CD4-positive, alpha-beta T cell treated with Interleukin-15 for 1 hour (primary cell): ENCODE measurements around the gene PPP4R1.

Source experiments
- DNase-seq: peaks from one replicate; pipeline ENCODE4 v3.0.0-alpha.2; 2020

Gene PPP4R1

DNA sequence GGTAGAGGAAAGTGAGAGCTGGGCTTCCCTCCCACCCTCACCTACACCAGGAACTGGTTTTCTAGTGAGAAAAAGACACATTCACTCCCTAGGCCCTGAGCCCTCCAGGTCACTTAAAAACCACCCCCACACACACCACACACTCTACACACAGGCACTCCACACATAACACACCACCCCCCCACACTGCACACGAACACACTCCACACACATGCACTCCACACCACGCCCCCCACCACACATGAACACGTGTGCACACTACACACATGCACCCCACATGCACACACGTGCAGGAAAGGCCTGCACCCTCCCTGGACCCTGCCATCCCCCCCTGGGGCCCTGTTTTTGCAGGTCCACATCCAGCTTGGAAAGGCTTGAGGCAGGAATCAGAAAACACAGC lies 71.4 kb downstream of the PPP4R1 start:
- DNase-seq = no peak

DNA sequence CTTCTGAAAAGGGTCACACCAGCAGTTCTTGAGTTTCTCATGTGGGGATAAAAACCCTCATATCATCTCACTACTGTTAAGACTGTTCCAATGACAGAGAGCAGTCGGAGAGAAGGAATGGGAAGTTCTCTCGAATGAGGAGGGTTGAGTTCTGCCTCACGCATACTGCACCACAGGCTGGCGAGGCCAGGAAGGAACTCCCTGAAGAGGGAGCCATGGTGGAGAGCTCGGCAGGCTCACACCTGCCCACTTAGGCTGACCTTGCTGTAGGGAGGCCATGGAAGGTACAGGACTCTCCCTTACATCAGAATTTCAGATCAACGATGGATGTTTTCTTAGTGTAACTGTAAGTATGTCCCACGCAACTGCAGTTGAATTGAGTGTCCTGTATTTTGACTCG lies 74.4 kb downstream of the PPP4R1 start:
- DNase-seq = no peak

- no peak for DNase-seq
Observed at GRCh38 chr18:9539283-9539682, 75.1 kb downstream of the PPP4R1 start.

- no peak for DNase-seq
Observed at GRCh38 chr18:9537677-9538076, 76.7 kb downstream of the PPP4R1 start.

- no peak for DNase-seq
Observed at GRCh38 chr18:9536354-9537152, 77.8 kb downstream of the PPP4R1 start.

- no peak for DNase-seq
Observed at GRCh38 chr18:9535430-9535991, 78.8 kb downstream of the PPP4R1 start.

DNA sequence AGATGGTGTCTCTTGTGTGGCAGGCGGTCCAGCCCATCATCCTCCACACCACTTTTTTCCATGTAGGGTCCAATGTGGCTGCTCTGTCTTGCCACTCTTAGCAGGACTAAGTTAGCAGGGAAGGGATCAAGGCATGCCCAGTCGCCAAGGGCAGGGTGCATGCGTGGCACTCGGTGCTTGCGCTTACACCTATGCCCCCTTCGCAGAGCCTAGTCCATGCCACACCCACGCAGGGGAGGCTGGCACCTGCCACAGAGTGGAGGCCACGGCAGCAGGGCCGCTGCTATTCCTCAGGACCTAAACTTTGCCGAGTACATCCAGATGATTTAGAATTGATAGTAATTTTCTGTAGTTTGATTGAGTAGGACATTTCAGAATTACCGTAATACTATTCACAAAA lies 79.5 kb downstream of the PPP4R1 start:
- no peak for DNase-seq

DNA sequence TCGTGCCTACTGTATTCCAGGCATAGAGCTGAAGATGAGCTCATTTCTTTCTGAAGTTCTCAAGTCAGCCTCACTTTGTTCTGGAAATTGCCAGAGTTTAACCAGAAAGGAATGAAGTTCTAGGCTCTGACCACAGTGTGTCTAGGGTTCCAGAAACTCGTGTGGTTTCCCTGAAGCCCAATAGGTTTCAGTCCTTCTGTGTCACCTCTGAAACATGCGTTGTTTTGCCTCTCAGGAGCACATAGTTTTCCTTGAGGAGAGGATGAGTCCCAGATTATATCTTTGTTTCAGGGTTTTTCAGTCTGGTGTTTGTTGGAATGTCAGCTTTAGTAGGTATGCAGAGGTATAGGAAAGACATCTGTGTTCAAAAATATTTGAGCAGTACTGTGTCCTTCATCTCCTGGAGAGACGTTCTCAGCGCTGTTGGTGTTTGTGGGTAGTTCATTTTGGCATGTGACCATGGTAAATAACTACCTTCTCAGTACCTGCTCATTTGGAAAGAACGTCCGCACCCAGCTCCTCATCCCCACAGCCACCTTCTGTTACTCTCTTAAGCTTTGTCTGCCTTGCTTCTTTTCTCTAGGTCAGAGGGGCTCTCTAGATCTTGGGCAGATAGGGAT lies 82.5 kb downstream of the PPP4R1 start:
- no peak for DNase-seq

DNA sequence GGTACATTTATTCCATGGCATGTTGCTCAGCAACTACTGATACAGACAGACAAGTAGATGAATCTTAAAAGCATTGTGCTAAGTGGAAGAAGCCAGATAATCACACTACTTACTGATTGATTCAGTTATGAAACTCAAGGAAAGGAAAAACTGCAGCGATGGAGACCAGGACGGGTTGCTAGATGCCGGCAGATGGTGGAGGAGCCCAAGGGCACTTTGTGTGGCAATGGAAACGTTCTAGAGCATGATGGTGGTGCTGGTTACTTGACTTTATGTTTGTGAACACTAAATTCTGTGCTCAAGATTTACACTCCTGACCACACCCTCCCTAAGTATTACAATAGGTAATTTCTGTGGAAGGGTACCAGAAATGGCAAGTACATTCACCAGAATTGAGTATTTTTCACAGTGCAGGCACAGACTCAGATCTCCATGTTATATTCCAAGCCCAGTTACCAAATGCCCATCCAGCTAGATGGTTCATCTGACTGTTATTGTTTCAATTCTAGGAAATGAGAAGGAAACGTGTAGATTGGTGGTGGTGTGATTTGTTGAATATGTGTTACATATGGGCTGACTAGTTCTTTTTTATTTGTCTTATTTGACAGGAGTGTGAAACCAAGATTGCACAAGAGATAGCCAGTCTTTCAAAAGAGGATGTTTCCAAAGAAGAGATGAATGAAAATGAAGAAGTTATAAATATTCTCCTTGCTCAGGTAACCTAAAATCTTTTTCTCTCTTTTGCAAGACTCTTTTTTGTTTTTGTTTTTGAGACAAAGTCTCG lies 83.9 kb downstream of the PPP4R1 start:
- no peak for DNase-seq

GRCh38 chr18:9526458-9526857 lies 87.9 kb downstream of the PPP4R1 start:
- DNase-seq = no peak

DNA sequence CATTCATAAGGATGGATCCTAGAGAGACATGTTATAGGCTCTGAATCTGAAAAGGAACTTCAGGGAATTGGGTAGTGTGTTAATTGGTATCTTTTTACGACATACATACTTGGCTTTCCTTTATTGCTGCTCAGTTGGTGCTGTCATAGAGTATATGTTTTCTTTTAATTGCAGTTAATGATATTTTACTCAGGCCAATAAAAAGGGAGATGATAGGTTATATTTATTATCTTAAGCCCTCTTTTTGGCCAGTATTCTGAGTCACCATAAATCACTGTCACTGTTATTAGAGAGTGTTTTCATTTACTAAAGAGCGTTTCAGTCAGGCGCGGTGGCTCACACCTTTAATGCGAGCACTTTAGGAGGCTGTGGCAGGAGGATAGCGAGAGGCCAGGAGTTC lies 91.4 kb downstream of the PPP4R1 start:
- no peak for DNase-seq

DNA sequence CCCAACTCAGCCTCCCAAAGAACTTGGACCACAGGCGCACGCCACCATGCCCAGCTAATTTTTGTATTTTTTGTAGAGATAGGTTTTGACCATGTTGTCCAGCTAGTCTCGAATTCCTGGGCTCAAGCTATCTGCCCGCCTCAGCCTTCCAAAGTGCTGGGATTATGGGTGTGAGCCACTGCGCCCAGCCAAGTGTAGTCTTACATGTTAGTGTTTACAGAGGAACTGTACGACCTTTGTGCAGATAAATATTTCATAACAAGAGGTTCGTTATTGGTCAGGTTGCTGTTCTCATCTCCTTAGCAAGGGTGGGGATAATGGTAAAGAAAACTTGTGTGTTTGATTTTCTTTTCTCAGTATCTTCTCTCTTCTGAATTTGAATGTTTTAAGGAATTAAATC lies 92.6 kb downstream of the PPP4R1 start:
- DNase-seq = no peak

- no peak for DNase-seq
Observed at GRCh38 chr18:9520666-9521065, 93.7 kb downstream of the PPP4R1 start.

GRCh38 chr18:9519399-9519798 lies 95.0 kb downstream of the PPP4R1 start:
- no peak for DNase-seq

DNA sequence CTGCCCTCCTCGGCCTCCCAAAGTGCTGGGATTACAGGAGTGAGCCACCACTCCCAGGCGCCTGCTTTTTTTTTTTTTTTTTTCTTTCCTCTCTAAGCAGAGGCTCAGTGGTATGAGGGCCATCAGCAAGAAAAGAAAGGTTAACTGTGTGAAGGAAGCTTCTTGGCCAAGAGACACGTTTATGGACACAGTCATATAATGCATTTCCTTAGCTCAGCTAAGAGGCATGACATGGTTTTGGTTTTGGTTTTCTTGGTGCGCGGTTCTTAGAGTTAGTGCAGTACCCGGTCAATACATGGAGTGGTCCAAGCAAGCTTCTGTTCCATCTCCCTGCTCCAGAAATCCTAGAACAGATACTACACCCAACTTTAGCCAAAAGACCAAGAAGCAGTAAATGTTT lies 96.5 kb downstream of the PPP4R1 start:
- DNase-seq = no peak

DNA sequence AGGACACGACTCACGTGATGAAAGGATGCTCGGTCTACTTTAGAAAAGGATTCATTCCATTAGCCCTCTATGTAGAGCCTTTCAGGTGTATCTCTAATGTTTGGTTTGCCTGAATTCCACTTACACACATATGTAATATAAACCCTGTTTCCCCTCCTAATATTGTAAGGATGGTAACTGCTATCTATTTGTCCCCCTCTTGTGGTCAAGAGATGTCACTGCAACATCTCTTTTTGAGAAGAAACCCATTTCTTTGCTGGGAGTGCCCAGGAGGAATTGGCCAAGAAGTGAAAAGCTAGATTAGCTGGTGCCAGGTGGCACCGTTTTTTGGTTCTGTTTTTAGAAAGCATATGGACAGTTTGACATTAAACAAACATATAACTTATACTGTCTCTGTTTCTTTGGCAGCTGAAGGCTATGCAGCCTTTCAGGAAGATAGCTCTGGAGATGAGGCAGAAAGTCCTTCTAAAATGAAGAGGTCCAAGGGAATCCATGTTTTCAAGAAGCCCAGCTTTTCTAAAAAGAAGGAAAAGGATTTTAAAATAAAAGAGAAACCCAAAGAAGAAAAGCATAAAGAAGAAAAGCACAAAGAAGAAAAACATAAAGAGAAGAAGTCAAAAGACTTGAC lies 97.8 kb downstream of the PPP4R1 start:
- no peak for DNase-seq

DNA sequence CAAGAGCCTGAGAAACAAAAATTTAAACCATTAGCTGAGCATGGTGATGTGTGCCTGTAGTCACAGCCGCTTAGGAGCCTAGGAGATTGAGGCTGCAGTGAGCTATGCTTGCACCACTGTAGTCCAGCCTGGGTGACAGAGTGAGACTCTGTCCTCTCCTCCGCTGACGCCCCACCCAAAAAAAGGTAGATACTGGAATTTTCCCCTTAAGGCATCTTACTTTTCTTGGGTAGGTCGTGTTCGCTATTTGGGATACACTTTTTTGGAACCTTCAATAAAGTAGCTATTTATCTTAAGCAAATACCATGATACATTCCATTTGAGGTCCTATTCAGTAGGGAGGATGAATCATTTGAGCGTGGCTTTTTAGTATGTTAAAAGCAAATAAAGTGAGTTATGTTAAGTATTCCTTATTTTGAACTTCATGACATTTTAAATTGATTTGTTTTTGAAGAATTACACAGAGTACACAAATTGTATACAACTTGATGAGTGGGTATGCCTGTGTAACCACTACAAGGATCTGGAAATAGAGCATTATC lies 100.3 kb downstream of the PPP4R1 start:
- DNase-seq = no peak

- no peak for DNase-seq
Observed at GRCh38 chr18:9508446-9509025, 105.8 kb downstream of the PPP4R1 start.

- DNase-seq = no peak
Observed at GRCh38 chr18:9507565-9508088, 106.7 kb downstream of the PPP4R1 start.

DNA sequence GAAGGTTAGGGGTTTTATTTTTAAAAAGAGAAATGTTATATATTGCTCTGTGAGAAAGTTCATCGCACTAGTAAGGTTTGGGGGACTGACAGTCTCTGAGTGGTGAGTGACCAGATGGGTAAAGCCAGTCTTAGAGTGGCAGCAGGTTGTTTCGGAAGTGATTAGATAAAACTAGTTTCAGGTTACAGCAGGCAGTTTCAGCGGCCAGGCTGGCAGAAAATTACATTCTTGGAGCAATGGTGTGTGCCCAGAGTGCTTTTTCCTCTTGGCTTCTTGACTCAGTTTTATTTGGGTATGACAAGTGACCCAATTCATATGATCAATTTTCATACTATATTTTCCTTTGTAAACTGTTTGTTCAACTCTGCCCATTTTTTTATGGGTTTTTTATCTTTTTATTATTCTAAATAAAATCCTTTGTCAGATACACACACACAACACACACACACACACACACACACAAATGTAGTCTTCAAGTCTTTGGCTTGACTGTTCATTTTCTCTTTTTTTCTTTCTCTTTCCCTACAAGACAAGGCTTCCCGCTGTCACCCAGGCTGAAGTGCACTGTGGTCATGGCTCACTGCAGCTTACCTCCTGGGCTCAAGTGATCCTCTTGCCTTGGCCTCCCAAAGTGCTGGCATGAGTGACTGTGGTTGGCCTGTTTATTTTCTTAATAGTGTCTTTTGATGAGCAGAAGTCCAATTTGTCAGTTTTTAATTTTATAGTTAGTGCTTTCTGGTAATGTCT lies 108.1 kb downstream of the PPP4R1 start:
- no peak for DNase-seq
